Measurements from ENCODE around the gene OSBPL5. TPM values are rescaled to one million over a fixed set of nuclear protein-coding genes. Genes with fewer than 3 reads are reported as not detected.

Gene OSBPL5
- total RNA-seq, 1 donor from 2014 or later, result 1.6 TPM

DNA sequence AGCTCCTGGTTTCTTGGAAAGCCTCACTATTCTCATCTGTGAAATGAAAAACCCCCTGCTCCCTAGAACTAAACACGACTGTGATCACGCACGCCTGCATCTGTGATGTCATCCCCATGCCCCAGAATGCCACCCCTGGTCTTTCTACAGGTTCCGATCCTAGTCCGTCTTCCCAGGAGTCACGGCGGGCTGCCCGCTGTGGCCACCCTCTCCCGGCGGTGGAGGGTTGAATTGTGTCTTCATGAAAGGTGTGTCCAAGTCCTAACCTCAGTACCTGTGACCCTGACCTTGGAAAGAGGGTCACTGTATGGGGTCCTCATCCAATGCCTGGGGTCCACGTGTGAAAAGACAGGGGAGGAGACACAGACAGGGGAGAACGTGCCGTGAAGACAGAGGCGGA lies 14.4 kb downstream of the OSBPL5 start:
- intact Hi-C loops (cut with micrococcal nuclease), result no loop called here

- intact Hi-C loops (cut with micrococcal nuclease), result no loop called here
Observed at GRCh38 chr11:3149852-3150188, 15.3 kb downstream of the OSBPL5 start.

DNA sequence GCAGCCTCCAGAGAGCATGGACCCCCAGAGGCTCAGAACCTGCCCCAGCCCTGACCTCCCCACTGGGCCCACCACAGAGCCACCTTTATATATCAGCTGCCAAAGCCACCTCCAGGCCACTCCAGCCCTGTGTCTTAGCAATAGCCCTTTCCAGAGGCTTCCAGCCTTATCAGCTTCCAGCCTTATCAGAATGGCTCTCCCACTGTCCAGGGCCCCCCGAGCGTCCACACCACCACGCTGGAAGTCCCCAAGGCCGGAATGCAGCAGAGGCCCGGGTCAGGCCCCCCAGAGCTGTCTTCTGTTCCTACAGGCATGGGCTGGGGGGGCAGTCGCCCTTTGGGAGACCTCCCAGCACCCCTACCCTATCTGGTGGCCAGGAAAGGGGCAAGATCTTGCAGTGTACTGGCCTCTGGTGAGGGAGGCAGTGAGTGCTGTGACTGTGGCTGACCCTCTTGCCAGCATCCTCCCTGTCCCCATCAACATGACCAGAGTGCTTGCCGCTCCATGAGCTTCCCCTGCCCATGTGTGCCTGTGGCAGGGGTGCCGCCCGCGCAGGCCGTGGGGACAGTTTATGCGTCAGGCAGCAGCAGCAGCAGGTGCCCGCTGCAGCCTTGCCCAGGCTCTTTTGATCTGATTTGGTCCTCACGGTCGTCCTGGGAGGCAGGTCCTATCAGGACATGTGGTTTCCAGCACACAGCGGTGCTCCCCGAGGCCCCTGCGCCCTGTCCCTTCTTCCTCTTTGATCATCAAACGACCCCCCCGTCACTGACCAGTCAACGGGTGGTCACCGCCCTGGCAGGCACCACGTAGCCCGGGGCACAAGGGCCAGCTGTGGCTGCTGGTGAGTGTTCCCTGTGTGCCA lies 15.9 kb downstream of the OSBPL5 start:
- intact Hi-C loops (cut with micrococcal nuclease), result no loop called here

GRCh38 chr11:3148255-3148989 lies 16.7 kb downstream of the OSBPL5 start:
- intact Hi-C loops (cut with micrococcal nuclease), result no loop called here

- intact Hi-C loops (cut with micrococcal nuclease), result no loop called here
Observed at GRCh38 chr11:3147626-3148025, 17.5 kb downstream of the OSBPL5 start.

DNA sequence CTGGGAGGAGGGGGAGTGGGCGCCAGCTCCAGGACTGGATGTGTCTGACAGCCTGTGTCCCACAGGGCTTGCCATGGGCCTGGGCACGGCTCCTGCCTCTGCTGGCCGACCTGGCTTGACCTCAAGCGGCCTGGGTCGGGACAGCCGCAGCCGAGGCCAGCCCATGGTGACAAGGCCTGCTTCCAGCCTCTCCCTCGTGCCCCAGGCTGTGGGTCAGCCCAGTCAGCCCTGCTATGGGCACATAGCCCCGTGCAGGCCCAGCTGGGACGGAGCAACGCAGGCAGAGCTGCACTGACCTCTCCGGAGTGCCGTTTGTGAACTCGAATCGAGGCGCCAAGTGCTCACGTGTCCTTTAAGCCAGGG lies 17.9 kb downstream of the OSBPL5 start:
- intact Hi-C loops (cut with micrococcal nuclease), result no loop called here

GRCh38 chr11:3146612-3147256 lies 18.4 kb downstream of the OSBPL5 start:
- intact Hi-C loops (cut with micrococcal nuclease), result no loop called here

GRCh38 chr11:3145206-3145520 lies 19.9 kb downstream of the OSBPL5 start:
- intact Hi-C loops (cut with micrococcal nuclease), result no loop called here

DNA sequence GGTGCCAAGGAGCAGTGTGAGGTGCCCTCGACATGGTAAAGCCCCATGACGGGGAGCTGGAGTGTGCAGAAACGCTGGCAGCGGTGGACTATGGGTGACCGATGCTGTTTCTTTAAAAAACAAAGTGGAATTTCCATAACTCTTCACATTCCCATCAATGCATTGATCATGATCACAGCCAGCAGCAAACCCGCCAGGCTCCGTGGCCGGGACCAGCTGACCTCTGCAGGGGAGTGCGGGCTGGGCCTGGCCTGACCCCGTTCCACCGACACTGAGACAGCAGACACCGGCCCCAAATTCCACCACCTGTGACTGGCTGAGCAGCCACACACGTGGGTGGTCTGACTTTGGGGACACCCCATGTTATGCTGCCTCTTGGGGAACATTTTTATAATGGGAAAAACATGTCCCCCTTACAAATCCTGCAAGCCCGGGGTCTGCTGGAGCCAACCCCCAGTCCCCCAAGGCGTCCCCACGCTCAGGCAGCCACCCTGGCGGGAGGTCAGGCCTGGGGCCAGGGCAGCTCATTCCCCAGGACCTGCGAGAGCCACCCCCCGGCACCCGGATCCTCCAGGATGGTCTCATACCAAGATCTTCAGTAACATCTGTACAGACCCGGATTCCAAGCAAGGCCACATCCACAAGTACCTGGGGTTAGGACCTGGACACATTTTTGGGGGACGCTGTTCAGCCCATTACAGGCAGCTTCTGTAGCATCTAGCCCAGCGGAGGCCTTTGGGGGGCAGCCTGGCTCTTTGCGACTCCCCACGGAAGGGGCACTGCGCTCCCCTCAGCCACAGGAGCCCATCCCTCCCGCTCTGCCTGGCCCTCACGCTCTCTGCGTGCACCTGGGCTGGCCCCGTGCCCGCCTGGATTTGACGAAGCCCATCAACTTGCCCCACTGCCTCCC lies 20.6 kb downstream of the OSBPL5 start:
- intact Hi-C loops (cut with micrococcal nuclease), result no loop called here

GRCh38 chr11:3143136-3143880 lies 21.8 kb downstream of the OSBPL5 start:
- intact Hi-C loops (cut with micrococcal nuclease), result no loop called here

GRCh38 chr11:3140291-3140603 lies 24.9 kb downstream of the OSBPL5 start:
- intact Hi-C loops (cut with micrococcal nuclease), result no loop called here

- intact Hi-C loops (cut with micrococcal nuclease), result no loop called here
Observed at GRCh38 chr11:3139481-3140290, 25.4 kb downstream of the OSBPL5 start.

DNA sequence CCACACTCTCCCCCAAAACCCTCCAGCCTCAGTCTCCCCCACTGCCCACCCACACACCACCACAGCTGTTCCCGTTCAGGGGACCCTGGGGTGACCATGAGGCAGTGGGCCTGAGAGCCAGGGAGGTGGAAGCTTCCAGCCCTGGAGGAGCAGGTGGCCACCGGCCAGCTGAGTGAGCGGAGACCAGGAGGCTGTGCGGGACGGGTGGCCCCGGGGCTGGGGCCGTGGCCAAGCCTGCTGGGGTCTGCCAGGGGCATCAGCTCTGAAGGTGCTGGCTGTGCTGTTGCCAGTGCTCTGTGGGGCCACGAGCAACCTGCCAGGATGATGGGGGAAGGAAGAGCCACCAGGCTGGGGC lies 26.0 kb downstream of the OSBPL5 start:
- intact Hi-C loops (cut with micrococcal nuclease), result no loop called here

DNA sequence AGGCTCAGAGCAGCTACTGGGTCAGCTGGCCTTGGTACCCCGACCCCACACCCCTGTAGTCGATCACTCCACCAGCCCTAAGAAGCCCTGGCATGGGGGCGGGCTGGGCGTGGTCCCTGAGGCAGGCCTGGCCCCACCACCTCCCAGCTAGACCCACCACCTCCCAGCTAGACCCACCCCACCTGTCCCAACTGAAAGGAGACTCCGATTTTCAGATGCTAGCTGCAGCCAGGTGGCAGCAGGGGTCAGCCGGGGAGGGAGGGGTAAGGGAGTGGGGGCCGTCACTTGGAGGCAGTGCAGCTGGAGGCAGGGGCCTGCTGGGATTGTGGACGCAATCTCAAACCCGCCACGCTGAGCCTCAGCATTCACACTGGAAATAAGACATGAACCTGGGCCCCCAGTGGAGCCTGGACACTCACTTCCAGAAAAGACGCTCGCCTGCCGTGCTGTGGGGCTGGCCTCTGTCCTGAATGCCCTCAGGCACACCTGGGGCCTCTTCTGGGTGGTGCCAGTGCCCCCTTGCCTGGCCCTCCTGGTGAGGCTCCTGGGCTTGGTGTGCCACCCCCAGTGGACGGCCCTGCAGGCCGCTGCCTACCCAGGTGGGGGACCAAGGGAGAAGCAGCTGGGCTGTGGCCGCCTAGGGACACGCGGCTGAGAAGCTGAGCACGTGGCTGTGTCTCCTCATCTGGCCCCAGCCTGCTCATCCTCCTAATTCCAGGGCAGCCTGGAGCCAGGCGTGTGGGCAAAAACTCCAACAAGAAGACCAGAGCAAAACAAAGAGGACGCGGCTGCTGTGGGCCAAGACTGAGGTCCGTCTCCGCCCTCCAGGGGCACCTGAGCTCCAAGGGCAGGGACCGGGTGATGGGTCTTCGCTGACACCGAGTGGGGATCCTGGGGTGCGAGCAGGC lies 26.7 kb downstream of the OSBPL5 start:
- intact Hi-C loops (cut with micrococcal nuclease), result no loop called here

GRCh38 chr11:3137486-3138177 lies 27.5 kb downstream of the OSBPL5 start:
- intact Hi-C loops (cut with micrococcal nuclease), result no loop called here

- intact Hi-C loops (cut with micrococcal nuclease), result no loop called here
Observed at GRCh38 chr11:3136546-3137455, 28.3 kb downstream of the OSBPL5 start.
